ENCODE measurements around the gene OR10A2.

GRCh38 chr11:6850526-6850925 is 12.3 kb upstream of the OR10A2 start:
- TF ChIP-seq POLR2A (IDR thresholded peaks at IDR 0.05) (no peak), CTCF (IDR thresholded peaks at IDR 0.05) (no peak), EP300 (IDR thresholded peaks at IDR 0.05) (no peak), POLR2AphosphoS5 (IDR thresholded peaks at IDR 0.05) (no peak)
